Left lung (tissue), 10 donors: ENCODE measurements around the gene SLAMF8. TPM values are rescaled to one million over a fixed set of nuclear protein-coding genes. Genes with fewer than 3 reads are reported as not detected.

Experiments used
- ATAC-seq: fragments of 200-7000 bp; cut with Tn5 transposase; one replicate; pipeline ENCODE4 v1.9.1; 2020; ENCODE audit warnings: moderate library complexity
- DNase-seq, 4 donors: peaks; one replicate each; pipeline ENCODE4 v3.0.0-alpha.2; 2013 to 2020
- H3K27ac ChIP-seq, 2 donors: fragments of 200-600 bp; sonication (generic) in 1 of 2; one replicate each; pipeline versions ENCODE4 v1.5.0 to v1.8.0; 2020 to 2021
- H3K27me3 ChIP-seq, 2 donors: fragments of 200-600 bp; sonication (generic) in 1 of 2; one replicate each; pipeline versions ENCODE4 v1.5.0 to v1.8.0; 2020 to 2021
- H3K36me3 ChIP-seq, 2 donors: fragments of 200-600 bp; sonication (generic) in 1 of 2; one replicate each; pipeline versions ENCODE4 v1.5.0 to v1.8.0; 2020 to 2021
- H3K4me1 ChIP-seq, 2 donors: fragments of 200-600 bp; one replicate each; pipeline ENCODE4 v1.8.0; 2021
- H3K4me3 ChIP-seq, 2 donors: fragments of 200-600 bp; sonication (generic) in 1 of 2; one replicate each; pipeline versions ENCODE4 v1.5.0 to v1.8.0; 2020 to 2021; ENCODE audit warnings: mild to moderate bottlenecking in 1 of 2
- H3K9me3 ChIP-seq, 2 donors: fragments of 200-600 bp; sonication (generic) in 1 of 2; one replicate each; pipeline versions ENCODE4 v1.5.0 to v1.8.0; 2020 to 2021
- intact Hi-C, 2 donors: fragments of 100-400 bp; cut with DNase I; formaldehyde crosslinking; loops; one replicate each; pipeline versions ENCODE4 v1.11.2 to v1.14.2; 2022
- polyA plus RNA-seq, 6 donors: library from polyadenylated mRNA; unstranded; fragments of 120-200 nt; gene quantifications; one replicate each; pipeline ENCODE4 v1.2.1, GENCODE V29; 2013; ENCODE audit not compliant: insufficient read length in 6 of 6
- total RNA-seq, 2 donors: library from RNA; stranded (reverse); fragmentation: NEBNext Ultra II Directional; extraction: Animal tissue kit (Norgen Biotek cat#: 25700); gene quantifications; one replicate each; pipeline ENCODE4 v1.2.1, GENCODE V29; 2021
- TF ChIP-seq, protein P1 (sequence below), 2 donors: fragments of 200-600 bp; sonication (generic) in 1 of 2; IDR thresholded peaks; one replicate each; pipeline versions ENCODE4 v1.5.0 to v1.8.0; 2021; ENCODE audit warnings: antibody characterized with exemption in 2 of 2
- donor health status: DM: no; HTN: yes; CAD: no.
- donor health status: DM: no; HTN: no; CAD: no.

Gene SLAMF8
- total and polyA plus RNA-seq, 8 donors: 0.28 to 41.3 (median 0.84) TPM

GRCh38 chr1:159827549-159827948, 876 bp downstream of the SLAMF8 start:
- Histone ChIP-seq H3K27me3 (no peaks in the 10 kb centered on the region), H3K36me3 (no peaks in the 10 kb centered on the region), H3K9me3 (no peaks in the 10 kb centered on the region), H3K27ac (peak overlapping the region in 1 of 2 donors; percentile 64), H3K4me3 (peak overlapping the region in 1 of 2 donors; percentile 44), H3K4me1 (peaks cover 0 to 66% of the 10 kb centered on the region in 2 donors)
- TF ChIP-seq, protein P1, sequence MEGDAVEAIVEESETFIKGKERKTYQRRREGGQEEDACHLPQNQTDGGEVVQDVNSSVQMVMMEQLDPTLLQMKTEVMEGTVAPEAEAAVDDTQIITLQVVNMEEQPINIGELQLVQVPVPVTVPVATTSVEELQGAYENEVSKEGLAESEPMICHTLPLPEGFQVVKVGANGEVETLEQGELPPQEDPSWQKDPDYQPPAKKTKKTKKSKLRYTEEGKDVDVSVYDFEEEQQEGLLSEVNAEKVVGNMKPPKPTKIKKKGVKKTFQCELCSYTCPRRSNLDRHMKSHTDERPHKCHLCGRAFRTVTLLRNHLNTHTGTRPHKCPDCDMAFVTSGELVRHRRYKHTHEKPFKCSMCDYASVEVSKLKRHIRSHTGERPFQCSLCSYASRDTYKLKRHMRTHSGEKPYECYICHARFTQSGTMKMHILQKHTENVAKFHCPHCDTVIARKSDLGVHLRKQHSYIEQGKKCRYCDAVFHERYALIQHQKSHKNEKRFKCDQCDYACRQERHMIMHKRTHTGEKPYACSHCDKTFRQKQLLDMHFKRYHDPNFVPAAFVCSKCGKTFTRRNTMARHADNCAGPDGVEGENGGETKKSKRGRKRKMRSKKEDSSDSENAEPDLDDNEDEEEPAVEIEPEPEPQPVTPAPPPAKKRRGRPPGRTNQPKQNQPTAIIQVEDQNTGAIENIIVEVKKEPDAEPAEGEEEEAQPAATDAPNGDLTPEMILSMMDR (IDR thresholded peaks at IDR 0.05): no peak
- DNase-seq (no peak), ATAC-seq (no peak)
- intact Hi-C loops: no loop called here

GRCh38 chr1:159828176-159828575, 1.5 kb downstream of the SLAMF8 start:
- TF ChIP-seq, protein P1 (IDR thresholded peaks at IDR 0.05): no peak
- ATAC-seq: no peak
- peak overlapping the region in 1 of 2 donors; percentile 44 for H3K4me3 ChIP-seq
- intact Hi-C loops: no loop called here
- H3K4me1 ChIP-seq: peaks cover 0 to 66% of the 10 kb centered on the region in 2 donors
- no peaks in the 10 kb centered on the region for H3K27me3 ChIP-seq
- no peak for DNase-seq
- H3K9me3 ChIP-seq: no peaks in the 10 kb centered on the region
- H3K27ac ChIP-seq: peak overlapping the region in 1 of 2 donors; percentile 64
- peaks cover 0 to 5% of the 10 kb centered on the region in 2 donors for H3K36me3 ChIP-seq

DNA sequence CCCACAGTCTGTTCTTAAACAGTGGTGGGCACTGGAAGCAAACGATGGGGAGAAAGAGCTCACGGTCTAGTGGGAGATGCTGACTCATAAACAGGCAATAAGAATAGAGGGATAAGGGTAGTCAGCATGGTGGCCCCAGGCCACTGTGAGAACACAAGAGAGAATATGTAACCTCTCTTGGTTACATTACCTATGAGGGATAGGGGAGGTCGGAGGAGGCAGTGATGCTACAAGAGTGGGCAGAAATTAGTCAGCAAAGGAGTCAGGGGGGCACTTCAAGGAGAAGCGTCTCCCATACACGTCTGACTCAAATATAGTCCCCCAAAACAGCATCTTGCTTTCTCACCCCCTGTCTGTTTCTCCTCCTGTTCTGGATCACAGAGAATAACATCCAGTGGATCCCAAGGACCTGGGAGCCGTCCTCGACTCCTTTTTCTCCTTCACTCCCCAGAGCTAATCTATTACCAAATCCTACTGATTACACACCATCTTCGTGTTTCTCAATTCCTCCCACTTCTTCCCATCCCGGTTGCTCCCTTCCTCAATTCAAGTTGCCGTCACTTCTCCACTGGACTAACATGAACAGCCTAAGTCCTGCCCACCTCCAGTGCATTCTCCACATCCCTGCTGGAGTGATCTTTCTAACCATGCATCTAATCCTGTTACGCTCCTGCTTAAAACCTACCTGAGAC, 2.1 kb downstream of the SLAMF8 start:
- intact Hi-C loops: no loop called here
- H3K27ac ChIP-seq: peak overlapping the region in 1 of 2 donors; percentile 64
- H3K36me3 ChIP-seq: peaks cover 0 to 11% of the 10 kb centered on the region in 2 donors
- DNase-seq: no peak
- ATAC-seq: peak; percentile 8
- H3K27me3 ChIP-seq: no peaks in the 10 kb centered on the region
- peaks cover 0 to 66% of the 10 kb centered on the region in 2 donors for H3K4me1 ChIP-seq
- no peaks in the 10 kb centered on the region for H3K9me3 ChIP-seq
- TF ChIP-seq, protein P1 (IDR thresholded peaks at IDR 0.05): no peak
- H3K4me3 ChIP-seq: peak overlapping the region in 1 of 2 donors; percentile 44

DNA sequence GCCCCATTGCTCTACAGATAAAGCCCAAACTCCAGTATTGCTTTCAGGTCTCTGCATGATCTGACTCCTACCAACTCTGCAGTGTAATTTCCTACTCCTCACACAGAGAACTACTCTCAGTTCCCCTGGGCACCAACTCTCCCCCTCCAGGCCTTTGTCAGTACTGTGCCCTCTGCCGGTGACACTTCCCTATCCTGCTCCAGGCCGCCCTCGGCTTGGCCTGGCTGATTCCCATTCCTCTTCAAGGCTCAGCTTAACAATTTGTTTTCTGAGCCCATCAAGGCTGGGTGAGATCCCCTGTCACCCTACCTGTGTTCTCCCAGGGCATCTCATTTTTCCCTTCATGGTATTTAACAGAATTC, 2.6 kb downstream of the SLAMF8 start:
- peak in 2 of 4 donors; percentile 75 to 84 for DNase-seq
- peak overlapping the region in 1 of 2 donors; percentile 44 for H3K4me3 ChIP-seq

More for the DNA sequence above, 2.6 kb downstream of the SLAMF8 start:
- intact Hi-C loops: no loop called here
- peaks cover 0 to 66% of the 10 kb centered on the region in 2 donors for H3K4me1 ChIP-seq
- TF ChIP-seq, protein P1 (IDR thresholded peaks at IDR 0.05): peak; percentile 17 to 62
- no peaks in the 10 kb centered on the region for H3K9me3 ChIP-seq
- H3K27ac ChIP-seq: peak overlapping the region in 1 of 2 donors; percentile 64
- peak; percentile 84 for ATAC-seq
- peaks cover 0 to 16% of the 10 kb centered on the region in 2 donors for H3K36me3 ChIP-seq
- H3K27me3 ChIP-seq: no peaks in the 10 kb centered on the region
